Measurements from ENCODE around the gene TMED1. TPM values are rescaled to one million over a fixed set of nuclear protein-coding genes. Genes with fewer than 3 reads are reported as not detected.

TMED1 gene
- total and polyA plus RNA-seq, 2 of the 13 experiments (the other 11 are each of a cell fraction or from before 2014, with no cell fraction given): 48.3 to 51.8 TPM

- TF ChIP-seq ZBTB25 (CRISPR knock-in tag; IDR thresholded peaks at IDR 0.05) (no peak), FOSL1 (CRISPR knock-in tag; IDR thresholded peaks at IDR 0.05; ENCODE audit: borderline replicate concordance) (no peak), ZFX (CRISPR knock-in tag; IDR thresholded peaks at IDR 0.05; ENCODE audit: low read depth) (peak; percentile 53), ZBTB10 (CRISPR knock-in tag; IDR thresholded peaks at IDR 0.05; ENCODE audit: borderline replicate concordance) (peak; percentile 48; the same call in 1 of the 2 replicates), ZNF800 (CRISPR knock-in tag; IDR thresholded peaks at IDR 0.05) (no peak), GRHL1 (CRISPR knock-in tag; conservative IDR thresholded peaks at IDR 0.05) (no peak), ZFP62 (CRISPR knock-in tag; IDR thresholded peaks at IDR 0.05) (no peak), SRY (CRISPR knock-in tag; IDR thresholded peaks at IDR 0.05) (0 out of 2 replicates have a peak, but pooled peaks have one; percentile 25), HNRNPH1 (optimal IDR thresholded peaks at IDR 0.05; ENCODE audit: low read depth, low read length) (no peak), MYC (CRISPR knock-in tag; IDR thresholded peaks at IDR 0.05; ENCODE audit: borderline replicate concordance) (no peak), MXD1 (CRISPR knock-in tag; IDR thresholded peaks at IDR 0.05) (peak; percentile 23; the same call in 1 of the 2 replicates), ZNF879 (CRISPR knock-in tag; IDR thresholded peaks at IDR 0.05) (no peak), ZNF121 (CRISPR knock-in tag; IDR thresholded peaks at IDR 0.05) (no peak), ZC3H4 (CRISPR knock-in tag; IDR thresholded peaks at IDR 0.05; ENCODE audit: borderline replicate concordance) (no peak), ZHX1 (CRISPR knock-in tag; IDR thresholded peaks at IDR 0.05; ENCODE audit: low read depth) (no peak), CREBL2 (CRISPR knock-in tag; IDR thresholded peaks at IDR 0.05; ENCODE audit: borderline replicate concordance) (no peak)
Observed at GRCh38 chr19:10871711-10872545, 35.9 kb upstream of the TMED1 start (continued).
